GM18498 (cell line): ENCODE results near the gene HERC4.
A peak's percentile ranks its signal among the peaks of the same experiment; 100 is the strongest.
"Not testable (repeated sequence)": the region's sequence is repeated elsewhere in the genome, so short reads cannot be mapped to it uniquely, and the experiment has no call there.

Experiments used
- ATAC-seq: cut with Tn5 transposase; IDR thresholded peaks from one replicate; pipeline ENCODE4 v1.9.1; 2021; ENCODE audit warnings: mild to moderate bottlenecking, moderate library complexity; ENCODE audit not compliant: unreplicated experiment

Gene HERC4

GRCh38 chr10:67966035-67966434 lies 109.0 kb downstream of the HERC4 start:
- ATAC-seq = not testable (repeated sequence)

- no peak for ATAC-seq
Observed at GRCh38 chr10:67965456-67965855, 109.6 kb downstream of the HERC4 start.

GRCh38 chr10:67959839-67960476 lies 115.1 kb downstream of the HERC4 start:
- no peak for ATAC-seq

GRCh38 chr10:67955614-67956013 lies 119.5 kb downstream of the HERC4 start:
- ATAC-seq = no peak

- ATAC-seq = no peak
Observed at GRCh38 chr10:67943917-67944316, 131.2 kb downstream of the HERC4 start.

GRCh38 chr10:67936416-67936815 lies 138.7 kb downstream of the HERC4 start:
- ATAC-seq = no peak

- ATAC-seq = no peak
Observed at GRCh38 chr10:67935223-67935622, 139.9 kb downstream of the HERC4 start.

GRCh38 chr10:67934336-67934735 lies 140.7 kb downstream of the HERC4 start:
- ATAC-seq = no peak

GRCh38 chr10:67933199-67933598 lies 141.9 kb downstream of the HERC4 start:
- no peak for ATAC-seq

- ATAC-seq = no peak
Observed at GRCh38 chr10:67926951-67927350, 148.1 kb downstream of the HERC4 start.

- ATAC-seq = no peak
Observed at GRCh38 chr10:67925449-67926005, 149.6 kb downstream of the HERC4 start.

- no peak for ATAC-seq
Observed at GRCh38 chr10:67924136-67924535, 150.9 kb downstream of the HERC4 start.

- no peak for ATAC-seq
Observed at GRCh38 chr10:67923551-67923950, 151.5 kb downstream of the HERC4 start.

- ATAC-seq = no peak
Observed at GRCh38 chr10:67921065-67921464, 154.0 kb downstream of the HERC4 start.

GRCh38 chr10:67917679-67918078 lies 157.4 kb downstream of the HERC4 start:
- ATAC-seq = no peak

- no peak for ATAC-seq
Observed at GRCh38 chr10:67917169-67917568, 157.9 kb downstream of the HERC4 start.

- ATAC-seq = no peak
Observed at GRCh38 chr10:67914777-67915340, 160.2 kb downstream of the HERC4 start.

GRCh38 chr10:67912331-67912946 lies 162.6 kb downstream of the HERC4 start:
- ATAC-seq = no peak

- no peak for ATAC-seq
Observed at GRCh38 chr10:67903581-67903980, 171.5 kb downstream of the HERC4 start.

- ATAC-seq = no peak
Observed at GRCh38 chr10:67893637-67894036, 181.4 kb downstream of the HERC4 start.

- ATAC-seq = peak; percentile 66
Observed at GRCh38 chr10:67884842-67885670, 190.0 kb downstream of the HERC4 start.
